CD4-positive, alpha-beta T cell treated with Interleukin-1 beta for 1 hour (primary cell): ENCODE data around the gene HTR6.

Experiments used
- DNase-seq, 2 donors: peaks; one replicate each; pipeline ENCODE4 v3.0.0-alpha.2; 2020 to 2022

The HTR6 gene

GRCh38 chr1:19728413-19729145 is 63.9 kb downstream of the HTR6 start:
- no peak for DNase-seq

- DNase-seq, result no peak
These were observed 65.6 kb downstream of the HTR6 start for GRCh38 chr1:19730232-19730631.
